Cardiac fibroblast (primary cell): ENCODE data around the gene RALGAPA1.
A peak's percentile ranks its signal among the peaks of the same experiment; 100 is the strongest.

Source experiments
- DNase-seq, 2 donors: peaks; one replicate each; pipeline versions ENCODE4 v3.0.0 to v3.0.0-alpha.2; 2010; ENCODE audit warnings: low read depth in 2 of 2
- H3K4me3 ChIP-seq, 2 donors: replicated peaks in 1 of 2; 1 replicate in 1 of 2; 2 replicates in 1 of 2; pipeline ENCODE4 v1.5.1; 2011; ENCODE audit warnings: low read depth in 2 of 2, low read length in 2 of 2, mild to moderate bottlenecking in 2 of 2, moderate library complexity in 1 of 2
- TF ChIP-seq, protein P1 (sequence below): IDR thresholded peaks from one replicate; pipeline ENCODE4 v1.5.1; 2011; ENCODE audit warnings: low read depth, mild to moderate bottlenecking, low read length, inconsistent platforms

RALGAPA1 gene

DNA sequence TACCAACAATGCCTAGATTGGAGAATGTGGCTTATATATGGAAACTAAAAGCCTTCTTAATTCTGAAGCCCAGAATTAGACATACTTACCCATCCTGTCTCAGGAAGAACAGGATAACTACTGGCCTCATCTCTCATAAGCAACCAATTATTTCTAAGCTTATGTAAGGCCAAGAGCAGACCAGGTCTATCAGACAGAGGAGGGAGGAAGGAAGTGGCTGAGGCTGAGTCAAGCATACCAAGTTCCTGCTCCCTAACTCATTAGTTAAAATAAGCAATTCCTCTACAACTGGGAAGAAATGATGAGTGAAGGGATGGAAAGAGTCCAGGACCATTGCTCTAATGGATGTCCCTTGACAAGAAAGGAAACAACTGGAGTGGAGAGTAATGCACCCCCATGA lies 302.2 kb downstream of the RALGAPA1 start:
- TF ChIP-seq, protein P1, sequence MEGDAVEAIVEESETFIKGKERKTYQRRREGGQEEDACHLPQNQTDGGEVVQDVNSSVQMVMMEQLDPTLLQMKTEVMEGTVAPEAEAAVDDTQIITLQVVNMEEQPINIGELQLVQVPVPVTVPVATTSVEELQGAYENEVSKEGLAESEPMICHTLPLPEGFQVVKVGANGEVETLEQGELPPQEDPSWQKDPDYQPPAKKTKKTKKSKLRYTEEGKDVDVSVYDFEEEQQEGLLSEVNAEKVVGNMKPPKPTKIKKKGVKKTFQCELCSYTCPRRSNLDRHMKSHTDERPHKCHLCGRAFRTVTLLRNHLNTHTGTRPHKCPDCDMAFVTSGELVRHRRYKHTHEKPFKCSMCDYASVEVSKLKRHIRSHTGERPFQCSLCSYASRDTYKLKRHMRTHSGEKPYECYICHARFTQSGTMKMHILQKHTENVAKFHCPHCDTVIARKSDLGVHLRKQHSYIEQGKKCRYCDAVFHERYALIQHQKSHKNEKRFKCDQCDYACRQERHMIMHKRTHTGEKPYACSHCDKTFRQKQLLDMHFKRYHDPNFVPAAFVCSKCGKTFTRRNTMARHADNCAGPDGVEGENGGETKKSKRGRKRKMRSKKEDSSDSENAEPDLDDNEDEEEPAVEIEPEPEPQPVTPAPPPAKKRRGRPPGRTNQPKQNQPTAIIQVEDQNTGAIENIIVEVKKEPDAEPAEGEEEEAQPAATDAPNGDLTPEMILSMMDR, result no peak
- no peak overlapping the region for H3K4me3 ChIP-seq
- DNase-seq, result peak; percentile 3 to 57

DNA sequence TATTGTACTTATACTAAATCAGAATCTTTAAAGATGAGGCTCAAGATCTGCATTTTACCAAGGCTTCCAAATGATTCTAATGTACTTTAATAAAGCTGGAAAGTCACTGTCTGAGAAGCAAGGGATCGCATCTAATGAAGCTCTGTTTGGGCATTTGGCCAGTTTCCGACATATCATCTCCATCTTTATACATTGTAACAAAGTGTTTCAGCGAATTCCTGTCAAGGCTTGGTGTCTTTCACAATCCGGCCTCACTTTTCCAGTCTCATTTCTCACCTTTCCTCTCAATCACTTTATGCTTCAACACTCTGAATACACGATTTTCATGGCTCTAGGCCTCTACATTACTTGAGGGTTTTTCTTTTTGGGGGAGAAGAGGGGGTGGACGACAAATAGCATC lies 302.6 kb downstream of the RALGAPA1 start:
- TF ChIP-seq, protein P1, result no peak
- no peak for DNase-seq
- H3K4me3 ChIP-seq, result no peak overlapping the region

DNA sequence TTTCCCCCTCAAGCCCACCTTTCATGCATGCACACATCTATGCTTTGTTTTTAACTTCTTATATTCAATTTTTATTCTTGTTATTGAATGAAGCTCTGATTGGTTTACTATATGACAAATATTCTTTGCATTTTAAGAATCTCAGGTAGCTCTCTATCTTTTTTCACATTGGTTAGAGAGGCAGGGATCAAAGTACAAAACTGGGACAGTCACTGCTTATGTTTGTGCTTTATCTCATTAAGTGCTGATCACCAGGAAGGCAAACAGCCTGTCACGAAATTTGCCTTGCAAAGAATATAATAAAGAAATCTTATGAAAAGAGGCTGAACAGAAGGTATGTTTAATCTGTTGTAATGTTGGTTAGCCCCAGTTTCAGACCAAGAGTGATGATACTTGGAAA lies 304.8 kb downstream of the RALGAPA1 start:
- TF ChIP-seq, protein P1, result no peak
- no peak for DNase-seq
- H3K4me3 ChIP-seq, result no peak overlapping the region

DNA sequence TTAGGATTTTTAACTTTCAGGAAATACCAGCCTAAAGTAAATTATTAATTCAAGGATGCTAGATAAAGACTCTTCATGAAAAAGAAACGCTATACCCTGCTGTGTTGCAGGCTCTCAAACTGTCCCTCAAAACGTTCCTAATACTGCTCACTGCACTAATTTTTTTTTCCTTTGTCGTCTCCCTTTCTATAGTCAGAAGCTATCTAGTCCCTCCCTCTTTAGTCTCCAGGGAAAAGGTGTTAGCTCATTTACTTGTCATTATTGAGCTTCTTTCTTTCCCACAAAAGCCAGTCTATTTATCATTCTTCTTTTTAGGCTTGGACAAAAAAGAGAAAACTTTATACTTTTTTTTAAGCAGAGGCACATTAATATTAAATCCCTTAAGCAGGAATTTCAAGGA lies 305.4 kb downstream of the RALGAPA1 start:
- H3K4me3 ChIP-seq, result no peak overlapping the region
- TF ChIP-seq, protein P1, result no peak
- no peak for DNase-seq

DNA sequence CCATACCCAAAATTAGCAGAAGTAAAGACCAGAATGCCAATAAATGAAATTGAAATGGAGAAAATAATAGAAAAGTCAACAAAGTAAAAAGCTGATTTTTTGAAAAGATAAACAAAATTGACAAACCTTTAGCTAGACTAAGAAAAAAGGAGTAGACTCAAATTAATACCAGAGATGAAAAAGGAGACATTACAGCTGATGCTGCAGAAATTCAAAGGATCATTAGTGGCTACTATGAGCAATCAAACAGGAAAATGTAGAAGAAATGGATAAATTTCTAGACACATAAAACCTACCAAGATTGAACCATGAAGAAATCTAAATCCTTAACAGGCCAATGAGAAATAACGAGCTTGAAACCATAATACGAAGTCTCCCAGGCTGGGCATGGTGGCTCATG lies 309.9 kb downstream of the RALGAPA1 start:
- DNase-seq, result no peak
- TF ChIP-seq, protein P1, result no peak
- no peak overlapping the region for H3K4me3 ChIP-seq

DNA sequence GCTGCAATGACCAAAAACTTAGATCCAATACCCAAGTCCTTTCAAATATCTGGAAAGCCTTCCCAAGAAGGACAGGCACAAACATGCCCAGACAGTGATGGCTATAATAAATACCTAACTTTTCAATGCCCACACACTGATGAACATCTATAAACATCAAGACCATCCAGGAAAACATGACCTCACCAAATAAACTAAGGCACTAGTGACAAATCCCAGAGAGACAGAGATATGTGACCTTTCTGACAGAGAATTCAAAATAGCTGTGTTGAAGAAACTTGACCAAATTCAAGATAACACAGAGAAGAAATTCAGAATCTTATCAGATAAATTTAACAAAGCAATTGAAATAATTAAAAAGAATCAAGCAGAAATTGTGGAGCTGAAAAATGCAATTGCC lies 313.8 kb downstream of the RALGAPA1 start:
- no peak for DNase-seq
- no peak overlapping the region for H3K4me3 ChIP-seq
- TF ChIP-seq, protein P1, result no peak

DNA sequence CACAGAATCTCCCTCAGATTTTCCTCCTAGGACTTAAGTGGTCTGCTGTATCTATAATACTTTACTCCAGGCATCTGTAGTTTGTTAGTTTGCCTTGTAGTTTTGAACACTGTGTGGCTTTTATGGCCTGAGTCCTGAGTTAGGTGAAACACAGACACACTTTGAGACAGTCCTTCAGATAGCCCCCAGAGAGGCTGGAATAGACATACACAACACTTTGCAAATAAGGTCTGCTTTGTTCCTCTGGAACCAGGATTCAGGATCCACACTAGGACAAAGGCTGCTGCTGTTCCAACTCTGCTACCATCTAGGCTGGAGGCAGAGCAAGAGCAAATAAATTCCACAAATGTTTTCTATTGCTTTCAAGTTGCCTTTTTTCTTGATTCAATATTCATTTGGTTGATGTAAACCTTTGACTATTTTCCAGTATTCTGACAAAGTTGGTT lies 316.5 kb downstream of the RALGAPA1 start:
- H3K4me3 ChIP-seq, result no peak overlapping the region
- DNase-seq, result no peak
- TF ChIP-seq, protein P1, result no peak
